Measurements from ENCODE around the gene HSD17B4.
"Not testable (repeated sequence)": the region's sequence is repeated elsewhere in the genome, so short reads cannot be mapped to it uniquely, and the experiment has no call there.

The HSD17B4 gene, protein sequence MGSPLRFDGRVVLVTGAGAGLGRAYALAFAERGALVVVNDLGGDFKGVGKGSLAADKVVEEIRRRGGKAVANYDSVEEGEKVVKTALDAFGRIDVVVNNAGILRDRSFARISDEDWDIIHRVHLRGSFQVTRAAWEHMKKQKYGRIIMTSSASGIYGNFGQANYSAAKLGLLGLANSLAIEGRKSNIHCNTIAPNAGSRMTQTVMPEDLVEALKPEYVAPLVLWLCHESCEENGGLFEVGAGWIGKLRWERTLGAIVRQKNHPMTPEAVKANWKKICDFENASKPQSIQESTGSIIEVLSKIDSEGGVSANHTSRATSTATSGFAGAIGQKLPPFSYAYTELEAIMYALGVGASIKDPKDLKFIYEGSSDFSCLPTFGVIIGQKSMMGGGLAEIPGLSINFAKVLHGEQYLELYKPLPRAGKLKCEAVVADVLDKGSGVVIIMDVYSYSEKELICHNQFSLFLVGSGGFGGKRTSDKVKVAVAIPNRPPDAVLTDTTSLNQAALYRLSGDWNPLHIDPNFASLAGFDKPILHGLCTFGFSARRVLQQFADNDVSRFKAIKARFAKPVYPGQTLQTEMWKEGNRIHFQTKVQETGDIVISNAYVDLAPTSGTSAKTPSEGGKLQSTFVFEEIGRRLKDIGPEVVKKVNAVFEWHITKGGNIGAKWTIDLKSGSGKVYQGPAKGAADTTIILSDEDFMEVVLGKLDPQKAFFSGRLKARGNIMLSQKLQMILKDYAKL

DNA sequence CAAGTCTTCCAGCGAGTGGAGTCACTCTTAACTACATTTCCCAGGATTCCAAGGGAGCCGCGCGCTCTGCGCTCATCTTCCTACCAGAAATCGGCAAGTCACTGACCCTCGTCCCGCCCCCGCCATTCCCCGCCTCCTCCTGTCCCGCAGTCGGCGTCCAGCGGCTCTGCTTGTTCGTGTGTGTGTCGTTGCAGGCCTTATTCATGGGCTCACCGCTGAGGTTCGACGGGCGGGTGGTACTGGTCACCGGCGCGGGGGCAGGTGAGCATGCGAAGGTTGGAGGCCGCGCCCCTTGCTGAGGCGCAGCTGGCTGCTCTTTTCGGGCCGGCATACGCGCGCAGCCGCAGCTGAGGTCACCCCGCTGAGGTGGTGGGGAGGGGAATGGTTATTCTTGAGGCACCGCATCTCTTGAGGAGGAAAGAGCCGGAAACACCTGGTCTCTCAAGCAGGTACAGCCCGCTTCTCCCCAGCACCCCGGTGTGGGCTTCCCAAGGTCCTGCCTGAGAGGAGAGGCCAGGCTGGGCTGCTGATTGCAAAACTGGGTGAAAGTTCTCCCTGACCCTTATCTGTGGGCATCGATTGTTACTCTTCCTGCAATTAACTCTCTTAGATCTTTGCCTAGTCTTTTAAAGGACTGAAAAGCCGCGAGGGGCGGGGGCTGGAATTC lies at the start of gene HSD17B4:
Gene HSD17B4 (plus strand): TSS at position 125 of the 667 bp plus-strand sequence. CDS start 79 bp downstream, at position 204.
- peak; percentile 73 for DNase-seq

DNA sequence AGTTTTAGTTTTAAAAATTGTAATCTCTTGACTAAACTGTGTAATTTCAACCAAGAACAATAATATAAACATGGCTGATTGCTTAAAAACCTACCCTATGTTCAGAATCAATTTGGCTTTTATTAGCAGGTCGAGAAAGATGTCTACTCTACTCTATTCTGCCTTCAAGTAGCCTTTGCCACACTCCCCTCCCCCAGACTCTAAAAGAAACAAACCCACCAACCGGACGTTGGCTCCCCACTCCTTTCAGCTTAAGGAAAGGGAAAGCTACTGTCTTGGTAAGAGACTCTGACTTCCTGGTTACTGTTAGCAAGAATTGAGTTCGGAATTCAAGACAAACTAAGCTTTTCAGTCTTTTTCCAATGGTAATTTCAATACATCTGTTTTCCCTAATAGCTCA lies 49.7 kb upstream of the HSD17B4 start:
- no peak for DNase-seq

DNA sequence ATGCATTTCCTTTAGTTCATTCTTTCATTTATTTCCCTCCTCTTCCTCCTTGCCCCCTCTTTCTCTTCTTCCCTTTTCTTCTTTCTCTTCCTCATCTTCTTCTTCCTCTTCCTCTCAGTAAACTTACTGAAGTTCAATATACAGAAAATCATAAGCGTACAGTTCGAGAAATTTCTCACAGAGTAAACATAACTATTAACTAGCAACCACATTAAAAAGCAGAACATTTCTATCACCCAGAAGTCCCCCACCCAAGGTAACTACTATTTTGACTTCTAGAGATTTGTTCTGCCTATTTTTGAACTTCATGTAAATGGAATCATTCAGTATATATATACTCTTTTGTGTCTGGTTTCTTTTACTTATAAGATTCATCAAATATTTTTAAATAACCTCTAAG lies 48.3 kb upstream of the HSD17B4 start:
- DNase-seq, result no peak

DNA sequence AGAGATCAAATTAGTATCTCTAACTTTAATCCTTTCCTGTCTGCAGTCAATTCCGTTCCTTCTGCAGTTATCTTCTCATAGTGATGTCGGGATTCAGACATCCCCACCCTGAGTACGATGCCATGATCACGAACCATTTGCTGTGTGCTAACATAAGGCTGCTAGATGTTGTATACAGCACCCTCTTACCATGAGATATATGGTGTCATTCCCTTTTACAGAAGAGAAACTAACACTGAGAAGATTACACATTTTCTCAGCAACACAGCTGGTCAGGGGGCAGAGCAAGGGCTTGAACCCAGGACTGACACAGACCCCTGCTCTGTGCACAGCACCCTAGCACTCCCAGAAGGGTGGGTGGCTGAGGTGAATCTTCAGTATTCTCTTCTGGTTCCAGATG lies 46.9 kb upstream of the HSD17B4 start:
- no peak for DNase-seq

DNA sequence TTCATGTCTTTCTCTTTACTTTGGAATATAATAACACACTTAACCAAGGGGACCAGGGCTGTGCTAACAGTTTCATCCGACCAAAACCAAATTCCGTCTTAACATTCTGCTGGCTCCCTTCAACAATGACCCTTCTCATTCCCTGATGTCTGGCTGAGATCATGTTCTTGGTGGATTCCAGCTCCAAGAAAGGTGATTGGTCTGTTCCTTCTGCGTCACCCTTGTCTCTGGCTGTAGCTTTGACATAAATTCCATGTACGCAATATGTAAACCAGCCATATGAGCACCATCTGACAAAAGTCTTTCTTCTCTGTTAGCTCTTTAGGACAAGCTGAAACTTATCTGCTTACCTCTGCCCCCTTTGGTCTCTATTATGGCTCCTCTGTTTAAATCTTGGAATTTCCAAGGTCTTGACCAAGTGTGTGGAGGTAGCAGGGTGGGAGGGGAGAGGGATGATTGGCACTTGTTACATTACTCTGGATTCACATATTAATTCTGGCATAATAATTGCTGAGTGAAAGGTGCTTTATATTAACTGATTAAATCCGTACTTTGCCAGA lies 45.7 kb upstream of the HSD17B4 start:
- DNase-seq, result no peak

DNA sequence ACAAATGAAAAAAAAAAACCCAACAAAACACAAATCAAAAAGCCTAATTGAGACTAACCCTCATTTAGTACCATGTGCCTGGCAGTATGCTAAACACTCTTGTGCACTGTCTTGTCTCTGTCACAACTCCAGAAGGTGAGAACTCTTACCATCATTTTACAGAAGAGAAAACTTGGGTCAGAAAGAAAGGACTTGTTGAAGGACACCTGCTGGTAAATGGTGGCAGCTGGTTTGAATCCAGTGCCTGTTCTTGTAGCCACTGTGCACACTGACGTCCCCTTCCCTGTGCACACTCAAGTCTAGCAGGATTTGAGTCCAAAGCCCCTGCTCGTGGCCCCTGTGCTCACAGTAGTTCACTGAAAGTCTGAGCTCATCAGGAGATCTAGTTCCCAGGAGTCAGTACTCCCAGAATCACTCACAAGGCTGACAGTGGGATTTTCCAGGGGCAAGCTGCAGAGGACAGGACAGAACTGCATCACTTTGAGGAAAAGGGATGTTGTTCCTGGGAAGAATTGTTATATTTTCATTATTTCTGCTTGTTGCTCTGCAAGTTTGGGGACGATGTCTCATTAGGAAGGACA lies 43.0 kb upstream of the HSD17B4 start:
- DNase-seq, result no peak

DNA sequence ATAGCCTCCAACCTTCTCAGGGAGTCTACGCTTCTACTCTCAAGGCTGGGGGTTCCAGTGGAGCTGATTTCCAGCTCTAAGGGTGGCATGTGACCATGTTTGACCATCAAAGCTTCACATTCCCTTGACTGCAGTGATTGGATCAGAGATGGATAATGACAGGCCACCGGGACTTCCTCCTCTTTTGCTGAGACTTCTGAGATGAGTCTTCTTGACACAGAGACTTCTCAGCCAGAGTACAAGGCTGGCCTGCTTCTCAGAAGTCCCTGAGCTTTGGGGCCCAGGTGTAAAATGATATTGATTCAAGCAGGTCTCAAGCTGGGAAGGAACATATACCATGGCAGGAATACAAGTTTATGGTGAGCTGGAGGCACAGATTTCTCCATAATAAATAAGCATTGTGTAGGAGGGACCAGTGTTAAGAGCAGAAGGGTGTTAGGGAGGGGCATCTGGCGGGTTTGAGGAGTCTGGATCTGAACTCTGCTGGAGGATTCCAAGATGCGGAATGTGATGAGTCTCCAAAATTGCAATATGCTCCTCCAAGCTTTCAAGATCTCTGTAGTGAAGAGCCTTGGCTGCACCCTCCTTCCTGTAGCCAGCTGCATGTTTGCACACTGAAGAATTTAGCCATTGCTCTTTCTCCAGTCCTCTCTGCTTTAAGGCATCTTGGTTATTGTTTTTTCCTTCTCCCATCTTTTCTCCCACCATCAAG lies 41.7 kb upstream of the HSD17B4 start:
- DNase-seq, result no peak

DNA sequence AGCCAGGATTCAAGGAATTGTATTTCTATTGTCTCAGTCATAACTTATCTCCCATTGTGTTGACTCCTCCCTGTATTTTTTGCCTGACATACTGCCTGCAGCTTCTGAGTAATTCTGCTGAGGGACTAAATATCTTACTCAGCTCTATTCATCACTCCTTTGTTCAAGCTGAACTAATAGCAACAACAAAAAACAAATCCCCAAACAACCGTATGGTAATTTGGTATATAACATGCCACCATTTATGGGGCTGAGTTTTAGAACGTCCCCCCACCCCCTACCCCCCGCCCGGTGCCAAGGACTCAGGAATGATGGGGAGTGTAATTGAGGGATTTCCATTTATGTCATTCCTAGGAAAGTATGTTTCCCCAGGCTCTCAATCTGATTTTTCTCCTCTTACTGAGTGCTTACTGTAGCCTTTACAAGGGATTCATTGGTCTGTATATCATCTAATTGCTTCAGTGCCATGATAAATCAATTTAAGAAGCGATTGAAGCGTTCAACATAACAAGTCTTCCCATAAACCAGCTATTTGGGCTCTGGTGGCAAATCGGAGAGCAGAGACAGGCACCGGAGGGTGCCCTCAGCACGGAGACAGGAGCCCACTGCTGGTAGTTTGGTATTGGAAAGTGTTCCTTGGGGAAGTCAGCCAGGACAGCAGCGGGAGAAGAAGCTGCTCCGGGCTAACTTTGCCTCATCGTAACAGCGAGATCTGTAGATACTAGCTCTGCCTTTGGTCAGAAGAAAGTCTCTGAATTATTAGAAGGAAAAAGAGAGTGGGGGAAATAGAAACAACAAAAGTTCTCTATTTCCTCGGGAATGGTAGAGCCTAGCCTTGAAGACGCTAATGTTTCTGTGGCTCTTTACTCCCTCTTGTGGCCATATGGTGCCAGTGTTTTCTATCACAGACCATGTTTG lies 40.7 kb upstream of the HSD17B4 start:
- DNase-seq, result peak; percentile 47

DNA sequence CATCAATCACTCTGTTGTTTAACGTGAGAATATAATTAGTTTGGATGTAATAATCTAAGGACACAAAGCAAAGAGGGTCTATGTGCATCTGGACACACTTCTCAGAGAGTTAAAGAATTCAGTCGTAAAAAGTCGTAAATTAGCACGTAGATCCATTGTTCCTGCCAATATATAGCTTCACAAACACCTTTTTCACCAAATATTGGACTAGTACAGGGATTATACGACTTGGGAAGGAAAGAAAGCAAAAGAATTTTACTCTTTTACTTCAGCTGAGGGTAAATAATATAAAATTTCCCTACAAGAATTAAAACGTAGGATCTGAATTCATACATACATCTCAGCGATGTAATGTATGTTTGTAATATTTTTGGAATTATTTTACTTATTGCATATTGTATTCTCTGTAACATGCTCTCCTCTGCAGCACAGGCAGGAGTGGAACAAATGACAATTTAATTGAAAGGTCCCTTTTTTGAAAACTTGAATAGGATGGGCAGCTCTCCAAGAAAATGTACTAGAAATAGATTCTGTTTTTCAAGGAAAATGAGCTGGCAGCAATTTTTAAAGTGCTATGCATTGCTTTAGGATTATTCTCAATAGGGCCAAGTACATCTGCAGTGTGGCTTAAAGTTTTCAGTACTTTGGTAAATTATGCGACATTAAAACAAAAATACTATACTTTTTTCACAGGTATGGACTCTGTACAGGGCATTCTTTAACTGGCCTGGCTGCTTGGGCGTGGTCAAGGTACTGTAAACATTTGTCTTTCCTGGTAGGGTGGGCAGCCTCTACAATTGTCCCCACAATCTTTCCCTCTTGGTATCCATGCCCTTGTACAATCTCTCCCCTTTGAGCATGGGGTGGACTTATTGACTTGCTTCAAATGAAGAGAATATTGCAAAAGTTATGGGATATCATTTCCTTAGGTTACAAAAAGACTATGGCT lies 39.7 kb upstream of the HSD17B4 start:
- no peak for DNase-seq

DNA sequence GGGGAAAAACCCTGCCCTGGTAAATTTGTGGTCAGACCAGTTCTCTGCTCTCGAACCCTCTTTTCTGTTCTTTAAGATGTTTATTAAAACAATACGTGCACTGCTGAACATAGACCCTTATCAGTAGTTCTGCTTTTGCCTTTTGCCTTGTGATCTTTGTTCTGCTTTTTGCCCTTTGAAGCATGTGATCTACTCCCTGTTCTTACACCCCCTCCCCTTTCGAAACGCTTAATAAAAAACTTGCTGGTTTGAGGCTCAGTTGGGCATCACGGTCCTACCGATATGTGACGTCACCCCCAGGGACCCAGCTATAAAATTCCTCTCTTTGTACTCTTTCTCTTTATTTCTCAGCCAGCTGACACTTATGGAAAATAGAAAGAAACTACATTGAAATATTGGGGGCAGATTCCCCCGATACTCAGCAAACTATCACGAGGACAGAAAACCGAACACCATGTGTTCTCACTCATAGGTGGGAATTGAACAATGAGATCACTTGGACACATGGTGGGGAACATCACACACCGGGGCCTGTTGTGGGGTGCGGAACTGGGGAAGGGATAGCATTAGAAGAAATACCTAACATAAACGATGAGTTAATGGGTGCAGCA lies 38.1 kb upstream of the HSD17B4 start:
- not testable (repeated sequence) for DNase-seq

DNA sequence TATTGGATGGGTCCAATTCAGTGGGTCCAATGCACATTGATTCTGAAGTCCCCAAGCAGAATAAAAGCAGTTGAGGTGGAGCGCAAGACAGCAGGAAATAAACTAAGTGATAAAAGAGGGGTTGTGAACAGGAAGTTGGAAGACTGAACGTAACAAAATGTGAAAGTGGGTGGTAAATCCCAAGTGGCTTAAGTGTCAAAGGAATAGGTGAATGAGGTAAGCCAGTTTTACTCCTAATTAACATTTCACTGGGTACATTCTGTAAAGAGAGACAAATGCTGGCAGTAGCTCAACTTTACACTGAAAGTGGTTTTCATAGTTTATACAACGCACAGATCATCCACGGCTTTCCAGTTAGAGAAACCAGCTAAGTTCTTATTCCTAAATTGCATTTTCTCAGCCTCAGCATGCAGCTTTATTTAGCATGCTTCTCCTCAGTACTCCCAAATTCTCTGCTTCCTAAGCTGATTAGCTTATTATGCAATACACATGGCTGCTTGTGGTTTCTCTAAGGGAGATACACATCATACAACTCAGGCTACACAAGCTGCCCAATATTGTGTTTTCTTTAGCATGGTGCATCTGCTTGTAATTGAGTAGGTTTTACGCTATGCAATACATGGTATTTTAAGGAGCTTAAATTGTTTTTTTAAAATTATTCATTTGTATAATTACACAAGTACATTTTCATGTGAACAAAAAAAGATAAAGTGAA lies 34.2 kb upstream of the HSD17B4 start:
- DNase-seq, result no peak

DNA sequence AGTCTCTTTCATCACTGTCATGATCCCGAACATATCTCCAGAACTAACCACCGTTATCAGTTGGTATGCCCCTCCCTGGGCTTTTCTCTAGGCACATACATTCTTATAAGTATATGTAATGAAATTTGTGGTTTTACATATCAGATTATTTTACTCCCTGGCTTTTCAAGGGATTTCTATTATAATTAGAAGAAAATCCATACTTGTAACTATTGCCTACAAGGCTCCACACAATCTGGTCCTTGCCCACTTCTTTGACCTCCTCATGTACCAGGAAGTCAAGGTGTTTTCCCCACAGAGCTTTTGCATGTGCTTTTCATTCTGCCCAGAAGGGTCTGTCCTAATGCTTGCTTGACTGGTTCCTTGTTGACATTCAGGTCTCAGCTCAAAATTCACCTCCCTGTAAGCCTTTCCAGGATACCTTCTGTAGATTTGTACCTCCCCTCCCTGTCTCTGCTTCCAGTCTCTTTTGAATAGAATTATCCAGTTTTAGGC lies 33.6 kb upstream of the HSD17B4 start:
- DNase-seq, result no peak

DNA sequence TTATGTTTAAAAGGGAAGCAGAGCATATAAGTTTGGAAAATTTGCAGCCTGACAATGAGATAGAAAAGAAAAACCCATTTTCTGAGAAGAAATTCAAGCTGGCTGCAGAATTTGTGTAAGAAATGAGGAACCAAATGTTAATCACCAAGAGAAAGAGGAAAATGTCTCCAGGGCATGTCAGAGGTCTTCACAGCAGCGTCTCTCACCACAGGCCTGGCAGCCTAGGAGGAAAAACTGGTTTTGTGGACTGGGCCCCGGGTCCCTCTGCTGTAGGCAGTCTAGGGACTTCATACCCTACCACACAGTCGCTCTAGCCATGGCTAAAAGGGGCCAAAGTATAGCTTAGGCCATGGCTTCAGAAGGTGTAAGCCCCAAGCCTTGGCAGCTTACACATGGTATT lies 32.1 kb upstream of the HSD17B4 start:
- DNase-seq, result no peak

DNA sequence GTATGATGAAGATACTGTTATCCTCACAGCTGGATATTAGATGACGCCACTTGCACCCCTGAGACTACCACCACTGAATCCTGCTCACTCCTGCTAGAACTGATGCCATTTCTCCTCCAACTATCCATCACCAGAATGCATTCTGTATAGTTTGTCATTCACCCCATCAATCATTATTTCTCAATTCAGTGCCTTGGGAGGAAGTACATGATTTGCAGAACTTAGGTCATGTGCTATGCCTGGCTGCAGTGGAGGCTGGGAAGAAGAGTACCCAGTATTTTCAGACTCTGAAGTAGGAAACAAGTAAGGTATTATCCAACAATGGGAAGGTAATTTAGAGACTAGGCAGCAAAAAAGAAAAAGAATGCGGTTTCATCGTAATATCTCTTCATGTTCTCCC lies 26.2 kb upstream of the HSD17B4 start:
- DNase-seq, result no peak

DNA sequence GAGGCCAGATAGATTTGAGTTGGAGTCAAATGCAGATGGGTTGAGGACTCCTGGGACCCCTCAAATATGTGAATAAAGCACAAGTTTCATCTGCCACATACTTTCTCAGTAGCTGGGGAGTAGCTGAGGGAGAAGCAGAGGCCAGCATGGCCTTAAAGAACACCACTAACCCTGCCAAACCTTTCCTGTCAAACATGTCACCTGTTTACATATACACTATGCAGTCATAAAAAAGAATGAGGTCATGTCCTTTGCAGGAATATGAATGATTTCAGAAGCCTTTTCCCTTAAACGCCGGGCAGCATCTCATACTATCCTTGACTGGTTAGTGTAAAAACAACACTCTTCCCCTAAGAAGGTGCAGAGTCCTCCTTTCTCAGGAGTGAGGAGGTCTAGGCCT lies 25.2 kb upstream of the HSD17B4 start:
- DNase-seq, result no peak

DNA sequence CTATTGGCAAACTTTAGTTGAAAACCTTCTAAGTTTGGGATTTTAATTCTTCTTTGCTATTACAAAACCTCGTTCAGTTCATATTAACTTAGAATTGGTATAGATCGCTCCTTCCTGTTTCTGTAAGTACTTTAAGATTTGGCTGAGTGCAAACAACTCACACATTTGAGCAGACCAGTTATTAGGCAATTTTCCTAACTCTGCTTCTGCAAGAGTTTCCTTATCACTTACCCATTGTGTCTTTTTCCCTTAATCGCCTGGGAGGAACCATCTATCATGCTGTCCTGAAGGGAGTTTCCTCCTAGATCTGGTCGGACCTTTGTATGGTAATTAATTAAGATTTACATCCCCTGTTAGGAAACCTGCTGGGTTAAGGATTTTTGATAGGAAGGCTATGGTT lies 24.7 kb upstream of the HSD17B4 start:
- not testable (repeated sequence) for DNase-seq

DNA sequence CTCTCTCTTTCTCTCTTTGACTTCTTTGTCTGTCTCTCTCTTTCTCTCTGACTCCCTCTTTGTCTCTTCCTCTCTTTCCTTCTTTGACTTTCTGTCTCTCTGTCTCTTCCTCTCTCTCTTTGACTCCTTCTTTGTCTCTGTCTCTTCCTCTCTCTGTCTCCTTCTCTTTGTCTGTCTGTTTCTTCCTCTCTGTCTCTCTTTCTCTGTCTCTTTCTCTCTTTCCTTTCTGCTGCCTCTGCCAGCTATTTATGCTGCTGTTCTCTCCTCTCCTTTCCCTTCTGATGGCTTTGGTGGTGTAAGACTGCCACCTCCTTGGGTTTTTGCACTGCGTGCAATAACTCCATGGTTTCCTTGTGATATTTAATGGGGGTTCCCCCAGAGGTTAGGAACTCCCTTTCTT lies 24.1 kb upstream of the HSD17B4 start:
- not testable (repeated sequence) for DNase-seq

DNA sequence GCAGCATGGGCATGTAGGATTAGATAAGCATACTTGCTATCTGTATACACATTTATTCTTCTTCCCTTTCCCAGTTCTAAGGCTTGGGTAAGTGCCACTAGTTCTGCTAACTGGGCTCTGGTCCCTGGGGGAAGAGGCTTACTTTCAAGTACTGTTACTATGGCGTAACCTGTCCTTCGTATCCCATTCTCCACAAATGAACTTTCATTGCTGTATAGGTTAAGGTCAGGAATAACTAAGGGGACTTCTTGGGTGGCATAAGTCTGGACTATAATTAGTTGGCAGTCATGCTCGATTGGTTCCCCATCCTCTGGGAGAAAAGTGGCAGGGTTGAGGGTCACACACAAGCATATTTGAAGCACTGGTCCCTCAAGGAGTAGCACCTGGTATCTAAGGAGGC lies 23.7 kb upstream of the HSD17B4 start:
- DNase-seq, result not testable (repeated sequence)

Data from activated CD4-positive, CD25-positive, alpha-beta regulatory T cell treated with anti-CD3 and anti-CD28 coated beads, Interleukin-2, amount 50 U/mL, for 72 hours (primary cell).